HepG2 (cell line): Measurements from ENCODE around the gene C5orf47. TPM values are rescaled to one million over a fixed set of nuclear protein-coding genes. Genes with fewer than 3 reads are reported as not detected.

Source experiments
- AKAP8 ChIP-seq: sonication (generic); formaldehyde crosslinking; IDR thresholded peaks from 2 replicates; pipeline ENCODE4 v1.5.1; 2020; ENCODE audit warnings: mild to moderate bottlenecking, missing genetic modification reagents
- KDM4B ChIP-seq: sonication (generic); formaldehyde crosslinking; IDR thresholded peaks from 2 replicates; pipeline ENCODE4 v1.4.0; 2020; ENCODE audit warnings: missing genetic modification reagents
- MED13 ChIP-seq: sonication (generic); formaldehyde crosslinking; IDR thresholded peaks from 2 replicates; pipeline ENCODE4 v1.5.0; 2020; ENCODE audit warnings: missing genetic modification reagents
- MYC ChIP-seq: sonication (generic); formaldehyde crosslinking; IDR thresholded peaks from 2 replicates; pipeline ENCODE4 v1.9.0; 2021; ENCODE audit warnings: missing genetic modification reagents, borderline replicate concordance
- NFYB ChIP-seq: sonication (generic); formaldehyde crosslinking; IDR thresholded peaks from 2 replicates; pipeline ENCODE4 v1.4.0; 2020; ENCODE audit warnings: missing genetic modification reagents
- ZNF326 ChIP-seq: sonication (generic); formaldehyde crosslinking; IDR thresholded peaks from 2 replicates; pipeline ENCODE4 v1.4.0; 2020; ENCODE audit warnings: missing genetic modification reagents, borderline replicate concordance
- ZNF614 ChIP-seq: IDR thresholded peaks from 2 replicates; pipeline ENCODE4 v1.6.1; 2018; ENCODE audit warnings: missing biosample characterization, missing genetic modification reagents, inconsistent platforms, borderline replicate concordance
- ZNF775 ChIP-seq: sonication (generic); formaldehyde crosslinking; IDR thresholded peaks from 2 replicates; pipeline ENCODE4 v1.4.0; 2020; ENCODE audit warnings: missing genetic modification reagents, mild to moderate bottlenecking, moderate library complexity, borderline replicate concordance
- polyA plus RNA-seq, 8 experiments: library from polyadenylated mRNA; depleted of rRNA in 3 of 8; stranded (reverse) in 7 of 8; unstranded in 1 of 8; fragments of >200 nt; fragmentation: Illumina TruSeq in 4 of 8; extraction: Trizol in 4 of 8; gene quantifications; 2 replicates each; pipeline versions ENCODE4 v1.2.1 to v1.2.3, GENCODE V29; 2011 to 2016; ENCODE audit warnings: low read depth in 4 of 8, missing spikeins in 1 of 8, mixed read lengths in 1 of 8; ENCODE audit not compliant: insufficient read depth in 1 of 8
- total RNA-seq, 5 experiments: library from RNA; depleted of rRNA; stranded (reverse); fragments of >200 nt; fragmentation: Illumina TruSeq; extraction: Trizol; gene quantifications; 2 replicates each; pipeline ENCODE4 v1.2.3, GENCODE V29; 2016; ENCODE audit warnings: low read depth in 1 of 5
- TF ChIP-seq, protein P1 (sequence below): sonication (generic); formaldehyde crosslinking; IDR thresholded peaks from 2 replicates; pipeline ENCODE4 v1.4.0; 2020; ENCODE audit warnings: mild to moderate bottlenecking, missing genetic modification reagents
- TF ChIP-seq, protein P2 (sequence below): sonication (generic); formaldehyde crosslinking; conservative IDR thresholded peaks from 2 replicates; pipeline ENCODE4 v1.4.0; 2020; ENCODE audit warnings: mild to moderate bottlenecking, missing genetic modification reagents, moderate library complexity
- TF ChIP-seq, protein P3 (sequence below): IDR thresholded peaks from 2 replicates; pipeline ENCODE4 v1.6.1; 2016; ENCODE audit warnings: mild to moderate bottlenecking
- TF ChIP-seq, protein P4 (sequence below): sonication (generic); formaldehyde crosslinking; IDR thresholded peaks from 2 replicates; pipeline ENCODE4 v1.4.0; 2020; ENCODE audit warnings: missing genetic modification reagents

C5orf47 gene
- total and polyA plus RNA-seq, 2 of the 13 experiments (the other 11 are each of a cell fraction or from before 2014, with no cell fraction given): not detected

DNA sequence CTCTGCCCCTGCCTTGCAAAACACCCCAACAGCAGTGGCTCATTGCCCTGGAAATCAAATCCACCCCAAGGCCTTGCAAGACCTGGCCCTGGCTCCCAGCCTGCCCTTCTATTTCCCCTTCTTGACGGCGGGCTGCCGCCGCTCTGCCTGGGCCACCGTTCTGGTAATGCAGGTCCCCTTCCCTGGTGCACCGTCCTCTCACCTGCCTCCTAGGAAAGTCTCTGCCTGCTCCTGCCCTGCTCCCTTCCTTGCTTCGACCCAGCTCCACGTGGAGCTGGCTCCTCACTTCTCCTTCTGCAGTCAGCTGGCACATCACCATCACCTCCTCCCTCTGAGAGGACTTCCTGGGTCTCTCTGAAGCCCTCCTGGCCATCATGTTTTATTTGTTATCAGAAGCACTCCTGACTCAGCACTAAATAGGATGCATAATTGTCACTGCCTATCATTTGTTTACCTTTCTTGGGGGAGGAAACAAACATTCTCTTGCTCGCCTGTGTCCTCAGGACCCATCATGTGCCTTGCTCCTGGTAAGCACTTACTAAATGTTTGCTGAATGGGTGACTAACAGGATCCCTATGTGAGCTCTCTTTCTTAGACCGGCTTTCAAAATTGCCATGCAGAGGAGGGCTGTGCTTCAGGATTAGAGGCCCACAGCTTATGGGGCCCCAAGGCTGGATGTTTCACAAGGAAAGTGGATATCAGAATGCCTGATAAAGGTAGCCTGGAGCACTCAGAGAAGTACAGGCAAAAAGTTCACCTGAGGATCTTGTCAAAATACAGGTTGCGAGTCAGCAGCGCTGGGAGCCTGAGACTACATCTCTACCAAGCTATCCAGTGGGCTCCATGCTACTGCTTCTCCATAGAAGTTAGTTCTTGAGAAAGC, 19.6 kb upstream of the C5orf47 start (continued):
- TF ChIP-seq MED13 (CRISPR knock-in tag) (no peak), AKAP8 (peak; percentile 59; the same call in 1 of the 2 replicates), ZNF614 (CRISPR knock-in tag) (peak; percentile 57), KDM4B (CRISPR knock-in tag) (peak; percentile 42; the same call in 1 of the 2 replicates), MYC (CRISPR knock-in tag) (peak; percentile 59), ZNF775 (CRISPR knock-in tag) (no peak), ZNF326 (no peak), NFYB (no peak)
- TF ChIP-seq, protein P1, sequence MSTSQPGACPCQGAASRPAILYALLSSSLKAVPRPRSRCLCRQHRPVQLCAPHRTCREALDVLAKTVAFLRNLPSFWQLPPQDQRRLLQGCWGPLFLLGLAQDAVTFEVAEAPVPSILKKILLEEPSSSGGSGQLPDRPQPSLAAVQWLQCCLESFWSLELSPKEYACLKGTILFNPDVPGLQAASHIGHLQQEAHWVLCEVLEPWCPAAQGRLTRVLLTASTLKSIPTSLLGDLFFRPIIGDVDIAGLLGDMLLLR (CRISPR knock-in tag): no peak
- TF ChIP-seq, protein P2, sequence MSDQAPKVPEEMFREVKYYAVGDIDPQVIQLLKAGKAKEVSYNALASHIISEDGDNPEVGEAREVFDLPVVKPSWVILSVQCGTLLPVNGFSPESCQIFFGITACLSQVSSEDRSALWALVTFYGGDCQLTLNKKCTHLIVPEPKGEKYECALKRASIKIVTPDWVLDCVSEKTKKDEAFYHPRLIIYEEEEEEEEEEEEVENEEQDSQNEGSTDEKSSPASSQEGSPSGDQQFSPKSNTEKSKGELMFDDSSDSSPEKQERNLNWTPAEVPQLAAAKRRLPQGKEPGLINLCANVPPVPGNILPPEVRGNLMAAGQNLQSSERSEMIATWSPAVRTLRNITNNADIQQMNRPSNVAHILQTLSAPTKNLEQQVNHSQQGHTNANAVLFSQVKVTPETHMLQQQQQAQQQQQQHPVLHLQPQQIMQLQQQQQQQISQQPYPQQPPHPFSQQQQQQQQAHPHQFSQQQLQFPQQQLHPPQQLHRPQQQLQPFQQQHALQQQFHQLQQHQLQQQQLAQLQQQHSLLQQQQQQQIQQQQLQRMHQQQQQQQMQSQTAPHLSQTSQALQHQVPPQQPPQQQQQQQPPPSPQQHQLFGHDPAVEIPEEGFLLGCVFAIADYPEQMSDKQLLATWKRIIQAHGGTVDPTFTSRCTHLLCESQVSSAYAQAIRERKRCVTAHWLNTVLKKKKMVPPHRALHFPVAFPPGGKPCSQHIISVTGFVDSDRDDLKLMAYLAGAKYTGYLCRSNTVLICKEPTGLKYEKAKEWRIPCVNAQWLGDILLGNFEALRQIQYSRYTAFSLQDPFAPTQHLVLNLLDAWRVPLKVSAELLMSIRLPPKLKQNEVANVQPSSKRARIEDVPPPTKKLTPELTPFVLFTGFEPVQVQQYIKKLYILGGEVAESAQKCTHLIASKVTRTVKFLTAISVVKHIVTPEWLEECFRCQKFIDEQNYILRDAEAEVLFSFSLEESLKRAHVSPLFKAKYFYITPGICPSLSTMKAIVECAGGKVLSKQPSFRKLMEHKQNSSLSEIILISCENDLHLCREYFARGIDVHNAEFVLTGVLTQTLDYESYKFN (CRISPR knock-in tag): peak; percentile 82
- TF ChIP-seq, protein P3, sequence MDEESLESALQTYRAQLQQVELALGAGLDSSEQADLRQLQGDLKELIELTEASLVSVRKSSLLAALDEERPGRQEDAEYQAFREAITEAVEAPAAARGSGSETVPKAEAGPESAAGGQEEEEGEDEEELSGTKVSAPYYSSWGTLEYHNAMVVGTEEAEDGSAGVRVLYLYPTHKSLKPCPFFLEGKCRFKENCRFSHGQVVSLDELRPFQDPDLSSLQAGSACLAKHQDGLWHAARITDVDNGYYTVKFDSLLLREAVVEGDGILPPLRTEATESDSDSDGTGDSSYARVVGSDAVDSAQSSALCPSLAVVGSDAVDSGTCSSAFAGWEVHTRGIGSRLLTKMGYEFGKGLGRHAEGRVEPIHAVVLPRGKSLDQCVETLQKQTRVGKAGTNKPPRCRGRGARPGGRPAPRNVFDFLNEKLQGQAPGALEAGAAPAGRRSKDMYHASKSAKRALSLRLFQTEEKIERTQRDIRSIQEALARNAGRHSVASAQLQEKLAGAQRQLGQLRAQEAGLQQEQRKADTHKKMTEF (CRISPR knock-in tag): peak; percentile 86
- TF ChIP-seq, protein P4, sequence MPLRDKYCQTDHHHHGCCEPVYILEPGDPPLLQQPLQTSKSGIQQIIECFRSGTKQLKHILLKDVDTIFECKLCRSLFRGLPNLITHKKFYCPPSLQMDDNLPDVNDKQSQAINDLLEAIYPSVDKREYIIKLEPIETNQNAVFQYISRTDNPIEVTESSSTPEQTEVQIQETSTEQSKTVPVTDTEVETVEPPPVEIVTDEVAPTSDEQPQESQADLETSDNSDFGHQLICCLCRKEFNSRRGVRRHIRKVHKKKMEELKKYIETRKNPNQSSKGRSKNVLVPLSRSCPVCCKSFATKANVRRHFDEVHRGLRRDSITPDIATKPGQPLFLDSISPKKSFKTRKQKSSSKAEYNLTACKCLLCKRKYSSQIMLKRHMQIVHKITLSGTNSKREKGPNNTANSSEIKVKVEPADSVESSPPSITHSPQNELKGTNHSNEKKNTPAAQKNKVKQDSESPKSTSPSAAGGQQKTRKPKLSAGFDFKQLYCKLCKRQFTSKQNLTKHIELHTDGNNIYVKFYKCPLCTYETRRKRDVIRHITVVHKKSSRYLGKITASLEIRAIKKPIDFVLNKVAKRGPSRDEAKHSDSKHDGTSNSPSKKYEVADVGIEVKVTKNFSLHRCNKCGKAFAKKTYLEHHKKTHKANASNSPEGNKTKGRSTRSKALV (CRISPR knock-in tag): 0 out of 2 replicates have a peak, but pooled peaks have one; percentile 16
